ENCODE results near the gene STK24. TPM values are rescaled to one million over a fixed set of nuclear protein-coding genes. Genes with fewer than 3 reads are reported as not detected.
A peak's percentile ranks its signal among the peaks of the same experiment; 100 is the strongest.

The STK24 gene
- total and polyA plus RNA-seq, 10 of the 15 experiments (the other 5 are each of a cell fraction or from before 2014, with no cell fraction given) = 7.5 to 115 (median 52.9) TPM

- H3K4me1 ChIP-seq (ENCODE audit: control insufficient read depth, insufficient read depth, low read length) = peaks cover 20% of the 10 kb centered on the region
- H3K27ac ChIP-seq (ENCODE audit: control insufficient read depth, insufficient read depth) = peak overlapping the region; percentile 81
- CTCF ChIA-PET = interaction anchor here (0.9 to 2.0 kb wide), 5 partner anchors 56 to 1141 kb away, joined by 3 to 9 read pairs (median 3); no protein-coding TSS in a partner anchor
- H3K36me3 ChIP-seq (ENCODE audit: control insufficient read depth in 2 of 2, insufficient read depth in 2 of 2, low read length in 1 of 2) = no peaks in the 10 kb centered on the region
- no peak for DNase-seq (ENCODE audit: low read depth, low spot score)
- in situ Hi-C loops (cut with MboI) (no loop called here), intact Hi-C loops (cut with micrococcal nuclease; ENCODE audit: unreplicated experiment) (loop anchor here (10.0 kb wide), 1 partner anchor 849 kb away; no protein-coding TSS in a partner anchor)
- BruUV-seq (replicated peaks) = no TSS peak
- ATAC-seq = no peak
- H3K27me3 ChIP-seq (replicated peaks in 1 of 2; ENCODE audit: control insufficient read depth in 2 of 2, insufficient read depth in 2 of 2, low read length in 1 of 2) = no peaks in the 10 kb centered on the region
- 0 out of 2 replicates have a peak, but pooled peaks have one; percentile 3 for TF ChIP-seq RELB (IDR thresholded peaks at IDR 0.05; ENCODE audit: low read depth)
- no peak for TF ChIP-seq HCFC1 (IDR thresholded peaks at IDR 0.05; ENCODE audit: low read length)
- RAD21 ChIA-PET (ENCODE audit: unreplicated experiment) = interaction anchor here (0.7 to 1.0 kb wide), 4 partner anchors 30 to 93 kb away, joined by 3 read pairs; no protein-coding TSS in a partner anchor
- H3K4me3 ChIP-seq = peak overlapping the region; percentile 87
- H4K20me1 ChIP-seq (ENCODE audit: control insufficient read depth, insufficient read depth) = no peaks in the 10 kb centered on the region
- POLR2A ChIA-PET = interaction anchor here (0.6 to 1.7 kb wide), 6 partner anchors 11 to 72 kb away, joined by 3 to 5 read pairs (median 4); no protein-coding TSS in a partner anchor
- FAIRE-seq = no peak
- SMC1A ChIA-PET (ENCODE audit: uncharacterized antibody, unreplicated experiment) = interaction anchor here (0.5 to 1.4 kb wide), 7 partner anchors 9 to 74 kb away, joined by 3 to 6 read pairs (median 3); no protein-coding TSS in a partner anchor
- peak overlapping the region; percentile 84 for H3K4me2 ChIP-seq (ENCODE audit: control insufficient read depth, insufficient read depth)
- H3K9ac ChIP-seq (ENCODE audit: control insufficient read depth, insufficient read depth, low read length) = peak overlapping the region; percentile 90
- no peak overlapping the region for H2AFZ ChIP-seq (ENCODE audit: control insufficient read depth, low read depth, low read length)
- peaks cover 60% of the 10 kb centered on the region for H3K79me2 ChIP-seq (ENCODE audit: control insufficient read depth, insufficient read depth, low read length)
- H3K9me3 ChIP-seq (replicated peaks; ENCODE audit: control insufficient read depth, insufficient read depth, low read length) = no peaks in the 10 kb centered on the region
- WGBS (ENCODE audit: insufficient coverage, insufficient replicate concordance, low lambda C conversion rate, missing lambda C conversion rate) = under 1% methylated on average over 15 of the region's 15 CpGs
Observed at GRCh38 chr13:98575904-98576199, 1.1 kb downstream of the STK24 start.
